Neural cell (in vitro differentiated cells): ENCODE data around the gene KIZ.

Source experiments
- EP300 ChIP-seq: fragments of 450-650 bp; conservative IDR thresholded peaks from 2 replicates; pipeline ENCODE4 v1.6.1; 2014; ENCODE audit warnings: antibody characterized with exemption, mild to moderate bottlenecking, moderate library complexity; ENCODE audit not compliant: poor library complexity, severe bottlenecking
- EZH2 ChIP-seq: fragments of 200-600, 300-800 bp; shearing (Covaris generic), sonication (generic); IDR thresholded peaks from 2 replicates; pipeline ENCODE4 v1.6.1; 2014; ENCODE audit warnings: antibody characterized with exemption, low read length, borderline replicate concordance, mild to moderate bottlenecking; ENCODE audit not compliant: insufficient read depth, poor library complexity, severe bottlenecking
- POLR2AphosphoS5 ChIP-seq: IDR thresholded peaks from 2 replicates; pipeline ENCODE4 v1.6.1; 2012
- SMC3 ChIP-seq: fragments of 450-650 bp; conservative IDR thresholded peaks from 2 replicates; pipeline ENCODE4 v1.6.1; 2014; ENCODE audit warnings: antibody characterized with exemption, mild to moderate bottlenecking, moderate library complexity; ENCODE audit not compliant: poor library complexity
- TAF1 ChIP-seq: IDR thresholded peaks from 2 replicates; pipeline ENCODE4 v1.6.1; 2012; ENCODE audit warnings: low read depth
- TF ChIP-seq, protein P1 (sequence below): fragments of 450-650 bp; IDR thresholded peaks from 2 replicates; pipeline ENCODE4 v1.5.1; 2014; ENCODE audit warnings: antibody characterized with exemption, mild to moderate bottlenecking, moderate library complexity; ENCODE audit not compliant: poor library complexity, severe bottlenecking
- TF ChIP-seq, protein P2 (sequence below): IDR thresholded peaks from 2 replicates; pipeline ENCODE4 v1.6.1; 2012; ENCODE audit warnings: borderline replicate concordance

DNA sequence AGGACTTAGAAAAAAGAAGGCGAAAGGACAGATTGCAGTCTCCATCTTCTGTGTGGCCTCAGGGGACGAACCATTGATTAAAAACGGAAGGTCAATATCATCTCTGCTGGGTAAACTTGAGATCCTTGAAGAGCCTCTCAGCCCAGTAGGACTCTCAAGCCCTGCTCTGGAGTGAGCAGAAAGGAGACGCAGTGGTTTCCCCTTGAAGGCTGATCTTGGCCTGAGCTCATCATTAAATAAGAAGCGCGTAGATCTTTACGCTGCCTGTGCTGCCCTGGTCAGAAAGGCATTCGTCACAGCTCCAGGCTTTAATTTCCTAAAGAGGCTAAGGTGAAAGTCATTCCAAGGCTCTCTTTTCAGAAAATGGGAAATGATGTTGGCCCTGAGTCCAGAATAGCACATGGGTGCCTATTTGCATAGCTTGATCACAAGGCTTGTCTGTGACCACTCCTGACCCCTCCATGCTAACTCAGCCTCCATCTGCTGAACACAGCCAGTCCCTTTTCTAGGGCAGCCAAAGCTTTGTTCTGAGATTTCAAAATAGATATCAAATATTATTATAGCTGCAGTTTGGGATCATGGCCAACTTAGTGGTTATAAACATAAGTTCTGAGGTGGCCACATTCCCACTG, 148.0 kb downstream of the KIZ start:
- TF ChIP-seq, protein P1, sequence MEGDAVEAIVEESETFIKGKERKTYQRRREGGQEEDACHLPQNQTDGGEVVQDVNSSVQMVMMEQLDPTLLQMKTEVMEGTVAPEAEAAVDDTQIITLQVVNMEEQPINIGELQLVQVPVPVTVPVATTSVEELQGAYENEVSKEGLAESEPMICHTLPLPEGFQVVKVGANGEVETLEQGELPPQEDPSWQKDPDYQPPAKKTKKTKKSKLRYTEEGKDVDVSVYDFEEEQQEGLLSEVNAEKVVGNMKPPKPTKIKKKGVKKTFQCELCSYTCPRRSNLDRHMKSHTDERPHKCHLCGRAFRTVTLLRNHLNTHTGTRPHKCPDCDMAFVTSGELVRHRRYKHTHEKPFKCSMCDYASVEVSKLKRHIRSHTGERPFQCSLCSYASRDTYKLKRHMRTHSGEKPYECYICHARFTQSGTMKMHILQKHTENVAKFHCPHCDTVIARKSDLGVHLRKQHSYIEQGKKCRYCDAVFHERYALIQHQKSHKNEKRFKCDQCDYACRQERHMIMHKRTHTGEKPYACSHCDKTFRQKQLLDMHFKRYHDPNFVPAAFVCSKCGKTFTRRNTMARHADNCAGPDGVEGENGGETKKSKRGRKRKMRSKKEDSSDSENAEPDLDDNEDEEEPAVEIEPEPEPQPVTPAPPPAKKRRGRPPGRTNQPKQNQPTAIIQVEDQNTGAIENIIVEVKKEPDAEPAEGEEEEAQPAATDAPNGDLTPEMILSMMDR, result no peak
- TF ChIP-seq, protein P2, sequence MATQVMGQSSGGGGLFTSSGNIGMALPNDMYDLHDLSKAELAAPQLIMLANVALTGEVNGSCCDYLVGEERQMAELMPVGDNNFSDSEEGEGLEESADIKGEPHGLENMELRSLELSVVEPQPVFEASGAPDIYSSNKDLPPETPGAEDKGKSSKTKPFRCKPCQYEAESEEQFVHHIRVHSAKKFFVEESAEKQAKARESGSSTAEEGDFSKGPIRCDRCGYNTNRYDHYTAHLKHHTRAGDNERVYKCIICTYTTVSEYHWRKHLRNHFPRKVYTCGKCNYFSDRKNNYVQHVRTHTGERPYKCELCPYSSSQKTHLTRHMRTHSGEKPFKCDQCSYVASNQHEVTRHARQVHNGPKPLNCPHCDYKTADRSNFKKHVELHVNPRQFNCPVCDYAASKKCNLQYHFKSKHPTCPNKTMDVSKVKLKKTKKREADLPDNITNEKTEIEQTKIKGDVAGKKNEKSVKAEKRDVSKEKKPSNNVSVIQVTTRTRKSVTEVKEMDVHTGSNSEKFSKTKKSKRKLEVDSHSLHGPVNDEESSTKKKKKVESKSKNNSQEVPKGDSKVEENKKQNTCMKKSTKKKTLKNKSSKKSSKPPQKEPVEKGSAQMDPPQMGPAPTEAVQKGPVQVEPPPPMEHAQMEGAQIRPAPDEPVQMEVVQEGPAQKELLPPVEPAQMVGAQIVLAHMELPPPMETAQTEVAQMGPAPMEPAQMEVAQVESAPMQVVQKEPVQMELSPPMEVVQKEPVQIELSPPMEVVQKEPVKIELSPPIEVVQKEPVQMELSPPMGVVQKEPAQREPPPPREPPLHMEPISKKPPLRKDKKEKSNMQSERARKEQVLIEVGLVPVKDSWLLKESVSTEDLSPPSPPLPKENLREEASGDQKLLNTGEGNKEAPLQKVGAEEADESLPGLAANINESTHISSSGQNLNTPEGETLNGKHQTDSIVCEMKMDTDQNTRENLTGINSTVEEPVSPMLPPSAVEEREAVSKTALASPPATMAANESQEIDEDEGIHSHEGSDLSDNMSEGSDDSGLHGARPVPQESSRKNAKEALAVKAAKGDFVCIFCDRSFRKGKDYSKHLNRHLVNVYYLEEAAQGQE, result no peak
- TF ChIP-seq EP300 (no peak), EZH2 (no peak), TAF1 (no peak), SMC3 (no peak), POLR2AphosphoS5 (no peak)
